Sigmoid colon (tissue), 4 donors: ENCODE data around the gene ITPR1.

Source experiments
- CTCF ChIP-seq, 4 experiments: fragments of 450-650 bp in 3 of 4; fragments of 200-600 bp in 1 of 4; IDR thresholded peaks; one replicate each; pipeline ENCODE4 v1.5.1; 2016 to 2019; ENCODE audit warnings: antibody characterized with exemption in 4 of 4, mild to moderate bottlenecking in 3 of 4, moderate library complexity in 2 of 4
- EP300 ChIP-seq, 4 donors: sonication (generic); formaldehyde crosslinking; IDR thresholded peaks; one replicate each; pipeline ENCODE4 v1.6.1; 2017; ENCODE audit warnings: antibody characterized with exemption in 4 of 4
- POLR2A ChIP-seq, 2 donors: fragments of 450-650 bp; IDR thresholded peaks; one replicate each; pipeline ENCODE4 v1.6.1; 2016; ENCODE audit warnings: antibody characterized with exemption in 2 of 2, mild to moderate bottlenecking in 2 of 2, moderate library complexity in 2 of 2
- POLR2AphosphoS5 ChIP-seq, 4 donors: sonication (generic); formaldehyde crosslinking; IDR thresholded peaks; one replicate each; pipeline ENCODE4 v1.6.1; 2017; ENCODE audit warnings: antibody characterized with exemption in 4 of 4

- TF ChIP-seq CTCF (IDR thresholded peaks at IDR 0.05) (no peak), POLR2A (IDR thresholded peaks at IDR 0.05) (no peak), EP300 (IDR thresholded peaks at IDR 0.05) (no peak), POLR2AphosphoS5 (IDR thresholded peaks at IDR 0.05) (no peak)
These were observed 202.7 kb downstream of the ITPR1 start for GRCh38 chr3:4695846-4696245.
